GM12878 (cell line): Measurements from ENCODE around the gene TUSC7. TPM values are rescaled to one million over a fixed set of nuclear protein-coding genes. Genes with fewer than 3 reads are reported as not detected.

ENCODE experiments used
- ATAC-seq: fragments of 200-7000 bp; cut with Tn5 transposase; 3 replicates; pipeline ENCODE4 v1.9.1; 2020; ENCODE audit warnings: mild to moderate bottlenecking, moderate library complexity
- BruUV-seq: library from RNA; stranded (reverse); fragments of 400-500 nt; replicated peaks from 2 replicates; lab custom pipeline; 2021; lab: Mats Ljungman, UMichigan
- CTCF ChIA-PET: fragments of 300-600 bp; sonication (Branson Sonifier 250); formaldehyde crosslinking; extraction: SDS; loops from one replicate; lab custom pipeline; 2021; ENCODE audit warnings: inconsistent platforms; lab: Yijun Ruan, JAX
- POLR2A ChIA-PET: fragments of 350-600 bp; formaldehyde crosslinking; extraction: SDS; loops from one replicate; lab custom pipeline; 2021; ENCODE audit warnings: inconsistent platforms; lab: Charles Lee
- RAD21 ChIA-PET: fragments of 300-600 bp; sonication (Branson Sonifier 250); formaldehyde crosslinking; loops from one replicate; lab custom pipeline; 2023; ENCODE audit warnings: antibody characterized with exemption; ENCODE audit not compliant: unreplicated experiment; lab: Charles Lee
- SMC1A ChIA-PET: fragments of 300-600 bp; sonication (Branson Sonifier 250); formaldehyde crosslinking; loops from one replicate; lab custom pipeline; 2023; ENCODE audit not compliant: unreplicated experiment, uncharacterized antibody; lab: Charles Lee
- DNase-seq: peaks from one replicate; pipeline ENCODE4 v3.0.0-alpha.2; 2011; ENCODE audit warnings: low read depth, low spot score
- FAIRE-seq: peaks from 3 replicates; lab custom pipeline; 2011; peaks lifted over from hg19 to GRCh38; lab: Jason Lieb, UNC
- H2AFZ ChIP-seq: 2 replicates; pipeline ENCODE4 v1.6.0; 2011; ENCODE audit warnings: low read depth, low read length, control low read depth; ENCODE audit not compliant: control insufficient read depth
- H3K27ac ChIP-seq: 2 replicates; pipeline ENCODE4 v1.5.1; 2011; ENCODE audit warnings: control low read depth; ENCODE audit not compliant: control insufficient read depth, insufficient read depth
- H3K27me3 ChIP-seq, 2 experiments: replicated peaks in 1 of 2; 2 replicates each; pipeline versions ENCODE4 v1.6.0 to v1.6.1; 2011; ENCODE audit warnings: low read length in 1 of 2; ENCODE audit not compliant: control insufficient read depth in 2 of 2, insufficient read depth in 2 of 2
- H3K36me3 ChIP-seq, 2 experiments: 2 replicates each; pipeline ENCODE4 v1.5.1; 2011; ENCODE audit warnings: low read length in 1 of 2; ENCODE audit not compliant: control insufficient read depth in 2 of 2, insufficient read depth in 2 of 2
- H3K4me1 ChIP-seq: 2 replicates; pipeline ENCODE4 v1.6.1; 2011; ENCODE audit warnings: mild to moderate bottlenecking, low read length, moderate library complexity, mixed read lengths; ENCODE audit not compliant: control insufficient read depth, insufficient read depth
- H3K4me2 ChIP-seq: 2 replicates; pipeline ENCODE4 v1.6.0; 2011; ENCODE audit warnings: control low read depth; ENCODE audit not compliant: control insufficient read depth, insufficient read depth
- H3K4me3 ChIP-seq: fragments of 200-600 bp; sonication (generic); 2 replicates; pipeline ENCODE4 v1.5.1; 2016
- H3K79me2 ChIP-seq: 2 replicates; pipeline ENCODE4 v1.6.0; 2011; ENCODE audit warnings: low read length; ENCODE audit not compliant: control insufficient read depth, insufficient read depth
- H3K9ac ChIP-seq: 2 replicates; pipeline ENCODE4 v1.8.0; 2011; ENCODE audit warnings: low read length, control low read depth, mixed read lengths; ENCODE audit not compliant: control insufficient read depth, insufficient read depth
- H3K9me3 ChIP-seq: replicated peaks from 3 replicates; pipeline ENCODE4 v1.5.1; 2011; ENCODE audit warnings: mild to moderate bottlenecking, low read length; ENCODE audit not compliant: control insufficient read depth, insufficient read depth
- H4K20me1 ChIP-seq: 2 replicates; pipeline ENCODE4 v1.6.0; 2011; ENCODE audit not compliant: control insufficient read depth, insufficient read depth
- HDGF ChIP-seq: fragments of 450-650 bp; IDR thresholded peaks from 2 replicates; pipeline ENCODE4 v1.6.1; 2016; ENCODE audit warnings: antibody characterized with exemption
- JUNB ChIP-seq: IDR thresholded peaks from 2 replicates; pipeline ENCODE4 v1.6.1; 2016; ENCODE audit warnings: antibody characterized with exemption, mild to moderate bottlenecking
- MEF2A ChIP-seq: IDR thresholded peaks from 2 replicates; pipeline ENCODE4 v1.6.1; 2011; ENCODE audit warnings: low read depth, mild to moderate bottlenecking, low read length, moderate library complexity; ENCODE audit not compliant: insufficient read depth
- MTA2 ChIP-seq: fragments of 450-650 bp; IDR thresholded peaks from 2 replicates; pipeline ENCODE4 v1.6.1; 2016; ENCODE audit warnings: low read depth, mild to moderate bottlenecking, moderate library complexity
- POLR2AphosphoS5 ChIP-seq: IDR thresholded peaks from 2 replicates; pipeline ENCODE4 v1.6.1; 2011; ENCODE audit warnings: mild to moderate bottlenecking, low read length, inconsistent platforms
- RELA ChIP-seq: fragments of 450-650 bp; IDR thresholded peaks from 2 replicates; pipeline ENCODE4 v1.8.0; 2014; ENCODE audit warnings: borderline replicate concordance; ENCODE audit not compliant: partially characterized antibody
- RUNX3 ChIP-seq: IDR thresholded peaks from 2 replicates; pipeline ENCODE4 v1.6.1; 2012; ENCODE audit warnings: low read length, inconsistent platforms
- SMC3 ChIP-seq: IDR thresholded peaks from 2 replicates; pipeline ENCODE4 v1.6.1; 2011; ENCODE audit warnings: low read length, improper control_type of control experiment, borderline replicate concordance
- WGBS: methylation state at CpG from one replicate; pipeline ENCODE4 v1.1.6; 2016; ENCODE audit warnings: low lambda C conversion rate; ENCODE audit not compliant: insufficient replicate concordance, insufficient coverage; ENCODE audit errors: missing lambda C conversion rate; 5-methylcytosine and 5-hydroxymethylcytosine counted together
- in situ Hi-C: fragments of 300-500 bp; cut with MboI; formaldehyde crosslinking; loops from 9 replicates; pipeline ENCODE4 v1.14.3; 2018; ENCODE audit warnings: mixed read lengths
- intact Hi-C: fragments of 100-400 bp; cut with micrococcal nuclease; formaldehyde crosslinking; loops from one replicate; pipeline ENCODE4 v1.14.2; 2022; ENCODE audit not compliant: unreplicated experiment
- polyA plus RNA-seq, 11 experiments: library from polyadenylated mRNA; depleted of rRNA in 4 of 11; unstranded in 6 of 11; stranded (reverse) in 5 of 11; fragments of >200 nt; fragmentation: Nextera tagmentation in 4 of 11; fragmentation: Illumina TruSeq in 1 of 11; extraction: Ambion mirVana in 4 of 11; extraction: Trizol in 1 of 11; gene quantifications; 1 replicate in 1 of 11; 2 replicates in 10 of 11; pipeline versions ENCODE4 v1.2.1 to v1.2.3, GENCODE V29; 2011 to 2016; ENCODE audit warnings: inconsistent platforms in 2 of 11, missing spikeins in 2 of 11, low read depth in 1 of 11
- total RNA-seq, 4 experiments: library from RNA; depleted of rRNA in 3 of 4; stranded (reverse); fragments of >200 nt in 3 of 4; fragmentation: Illumina TruSeq in 1 of 4; extraction: Trizol in 1 of 4; gene quantifications; 2 replicates each; pipeline versions ENCODE4 v1.2.1 to v1.2.3, GENCODE V29; 2013 to 2021
- TF ChIP-seq, protein P1 (sequence below): IDR thresholded peaks from 2 replicates; pipeline ENCODE4 v1.6.1; 2011; ENCODE audit warnings: borderline replicate concordance, low read depth, mild to moderate bottlenecking, moderate library complexity, low read length; ENCODE audit not compliant: insufficient read depth, poor library complexity, severe bottlenecking
- TF ChIP-seq, protein P2 (sequence below): IDR thresholded peaks from 2 replicates; pipeline ENCODE4 v1.6.1; 2012; ENCODE audit warnings: low read depth, low read length, improper control_type of control experiment
- TF ChIP-seq, protein P3 (sequence below): fragments of 450-650 bp; IDR thresholded peaks from 2 replicates; pipeline ENCODE4 v1.6.1; 2016; ENCODE audit warnings: mild to moderate bottlenecking, moderate library complexity, borderline replicate concordance
- TF ChIP-seq, protein P4 (sequence below), 3 experiments: IDR thresholded peaks in 2 of 3; conservative IDR thresholded peaks in 1 of 3; 2 replicates each; pipeline ENCODE4 v1.5.1; 2011; ENCODE audit warnings: low read depth in 3 of 3, low read length in 3 of 3, mild to moderate bottlenecking in 3 of 3, control low read depth in 2 of 3, moderate library complexity in 2 of 3, inconsistent platforms in 1 of 3, mixed read lengths in 1 of 3; ENCODE audit not compliant: control insufficient read depth in 2 of 3, insufficient read depth in 1 of 3; ENCODE audit errors: extremely low read depth in 1 of 3

Gene TUSC7
- total and polyA plus RNA-seq, 10 of the 15 experiments (the other 5 are each of a cell fraction or from before 2014, with no cell fraction given): not detected

DNA sequence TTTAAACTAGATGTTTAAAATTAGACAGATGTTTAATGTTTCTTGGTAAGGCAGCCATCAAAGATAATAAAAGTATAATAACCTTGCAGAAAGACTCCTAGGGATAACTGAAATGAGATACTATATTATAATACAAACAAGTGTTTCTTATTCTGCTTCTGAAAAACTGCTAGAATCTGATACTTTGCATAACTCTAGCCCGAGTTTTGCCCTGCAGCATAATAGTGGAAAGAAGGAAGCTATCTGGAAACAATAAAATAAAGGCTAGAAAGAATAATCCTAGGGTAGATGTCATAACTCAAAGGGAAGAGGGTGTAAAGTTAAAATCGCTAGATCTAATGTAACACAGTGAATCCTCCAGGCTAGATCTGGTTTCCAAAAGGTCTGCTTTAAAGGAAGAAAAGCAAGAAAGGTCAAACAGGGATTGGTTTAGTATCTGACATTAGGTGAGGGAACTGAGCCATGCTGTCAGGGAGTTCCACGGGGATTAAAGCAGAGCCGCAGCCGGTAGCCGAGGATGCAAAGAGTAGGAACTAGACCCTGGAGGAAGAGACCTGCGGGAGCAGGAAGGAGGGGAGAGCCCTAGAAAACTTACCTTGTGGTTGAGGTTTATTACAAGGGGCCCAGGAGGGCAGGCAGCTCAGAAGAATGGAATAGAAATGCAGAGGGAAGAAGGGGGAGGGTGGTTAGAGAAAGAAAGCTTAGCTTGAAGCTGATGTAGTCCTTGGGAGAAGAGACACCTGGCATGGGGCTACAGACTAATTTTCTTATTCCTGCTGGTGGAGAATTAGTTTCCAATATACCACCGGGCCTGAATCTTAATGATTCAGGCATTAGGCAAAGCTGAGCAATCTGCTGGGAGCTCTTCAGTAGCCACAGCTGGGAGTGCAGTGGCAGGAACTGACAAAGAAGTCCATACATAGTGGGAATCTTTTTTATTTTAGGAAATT lies 46.1 kb upstream of the TUSC7 start:
- Histone ChIP-seq H3K4me1 (no peaks in the 10 kb centered on the region), H4K20me1 (no peaks in the 10 kb centered on the region), H3K36me3 (no peaks in the 10 kb centered on the region), H3K27ac (no peak overlapping the region), H3K79me2 (no peaks in the 10 kb centered on the region), H2AFZ (no peak overlapping the region), H3K4me3 (no peak overlapping the region), H3K4me2 (no peak overlapping the region), H3K9me3 (no peaks in the 10 kb centered on the region), H3K27me3 (no peaks in the 10 kb centered on the region), H3K9ac (no peak overlapping the region)
- in situ Hi-C loops (no loop called here), intact Hi-C loops (no loop called here)
- WGBS: 11% methylated on average over 8 of the region's 8 CpGs
- POLR2A ChIA-PET: no interaction called here
- SMC1A ChIA-PET: no interaction called here
- BruUV-seq: no TSS peak
- ATAC-seq (no peak), DNase-seq (no peak), FAIRE-seq (no peak)
- CTCF ChIA-PET: interaction anchor here (0.6 kb wide), 1 partner anchor 49 kb away, joined by 3 read pairs; no protein-coding TSS in a partner anchor
- RAD21 ChIA-PET: no interaction called here
- TF ChIP-seq SMC3 (no peak), RELA (no peak), MEF2A (no peak), HDGF (no peak), JUNB (no peak), MTA2 (no peak), RUNX3 (no peak), POLR2AphosphoS5 (no peak)
- TF ChIP-seq, protein P1, sequence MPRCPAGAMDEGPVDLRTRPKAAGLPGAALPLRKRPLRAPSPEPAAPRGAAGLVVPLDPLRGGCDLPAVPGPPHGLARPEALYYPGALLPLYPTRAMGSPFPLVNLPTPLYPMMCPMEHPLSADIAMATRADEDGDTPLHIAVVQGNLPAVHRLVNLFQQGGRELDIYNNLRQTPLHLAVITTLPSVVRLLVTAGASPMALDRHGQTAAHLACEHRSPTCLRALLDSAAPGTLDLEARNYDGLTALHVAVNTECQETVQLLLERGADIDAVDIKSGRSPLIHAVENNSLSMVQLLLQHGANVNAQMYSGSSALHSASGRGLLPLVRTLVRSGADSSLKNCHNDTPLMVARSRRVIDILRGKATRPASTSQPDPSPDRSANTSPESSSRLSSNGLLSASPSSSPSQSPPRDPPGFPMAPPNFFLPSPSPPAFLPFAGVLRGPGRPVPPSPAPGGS: no peak
- TF ChIP-seq, protein P2, sequence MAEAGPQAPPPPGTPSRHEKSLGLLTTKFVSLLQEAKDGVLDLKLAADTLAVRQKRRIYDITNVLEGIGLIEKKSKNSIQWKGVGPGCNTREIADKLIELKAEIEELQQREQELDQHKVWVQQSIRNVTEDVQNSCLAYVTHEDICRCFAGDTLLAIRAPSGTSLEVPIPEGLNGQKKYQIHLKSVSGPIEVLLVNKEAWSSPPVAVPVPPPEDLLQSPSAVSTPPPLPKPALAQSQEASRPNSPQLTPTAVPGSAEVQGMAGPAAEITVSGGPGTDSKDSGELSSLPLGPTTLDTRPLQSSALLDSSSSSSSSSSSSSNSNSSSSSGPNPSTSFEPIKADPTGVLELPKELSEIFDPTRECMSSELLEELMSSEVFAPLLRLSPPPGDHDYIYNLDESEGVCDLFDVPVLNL: no peak
- TF ChIP-seq, protein P3, sequence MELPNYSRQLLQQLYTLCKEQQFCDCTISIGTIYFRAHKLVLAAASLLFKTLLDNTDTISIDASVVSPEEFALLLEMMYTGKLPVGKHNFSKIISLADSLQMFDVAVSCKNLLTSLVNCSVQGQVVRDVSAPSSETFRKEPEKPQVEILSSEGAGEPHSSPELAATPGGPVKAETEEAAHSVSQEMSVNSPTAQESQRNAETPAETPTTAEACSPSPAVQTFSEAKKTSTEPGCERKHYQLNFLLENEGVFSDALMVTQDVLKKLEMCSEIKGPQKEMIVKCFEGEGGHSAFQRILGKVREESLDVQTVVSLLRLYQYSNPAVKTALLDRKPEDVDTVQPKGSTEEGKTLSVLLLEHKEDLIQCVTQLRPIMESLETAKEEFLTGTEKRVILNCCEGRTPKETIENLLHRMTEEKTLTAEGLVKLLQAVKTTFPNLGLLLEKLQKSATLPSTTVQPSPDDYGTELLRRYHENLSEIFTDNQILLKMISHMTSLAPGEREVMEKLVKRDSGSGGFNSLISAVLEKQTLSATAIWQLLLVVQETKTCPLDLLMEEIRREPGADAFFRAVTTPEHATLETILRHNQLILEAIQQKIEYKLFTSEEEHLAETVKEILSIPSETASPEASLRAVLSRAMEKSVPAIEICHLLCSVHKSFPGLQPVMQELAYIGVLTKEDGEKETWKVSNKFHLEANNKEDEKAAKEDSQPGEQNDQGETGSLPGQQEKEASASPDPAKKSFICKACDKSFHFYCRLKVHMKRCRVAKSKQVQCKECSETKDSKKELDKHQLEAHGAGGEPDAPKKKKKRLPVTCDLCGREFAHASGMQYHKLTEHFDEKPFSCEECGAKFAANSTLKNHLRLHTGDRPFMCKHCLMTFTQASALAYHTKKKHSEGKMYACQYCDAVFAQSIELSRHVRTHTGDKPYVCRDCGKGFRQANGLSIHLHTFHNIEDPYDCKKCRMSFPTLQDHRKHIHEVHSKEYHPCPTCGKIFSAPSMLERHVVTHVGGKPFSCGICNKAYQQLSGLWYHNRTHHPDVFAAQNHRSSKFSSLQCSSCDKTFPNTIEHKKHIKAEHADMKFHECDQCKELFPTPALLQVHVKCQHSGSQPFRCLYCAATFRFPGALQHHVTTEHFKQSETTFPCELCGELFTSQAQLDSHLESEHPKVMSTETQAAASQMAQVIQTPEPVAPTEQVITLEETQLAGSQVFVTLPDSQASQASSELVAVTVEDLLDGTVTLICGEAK: no peak
- TF ChIP-seq, protein P4, sequence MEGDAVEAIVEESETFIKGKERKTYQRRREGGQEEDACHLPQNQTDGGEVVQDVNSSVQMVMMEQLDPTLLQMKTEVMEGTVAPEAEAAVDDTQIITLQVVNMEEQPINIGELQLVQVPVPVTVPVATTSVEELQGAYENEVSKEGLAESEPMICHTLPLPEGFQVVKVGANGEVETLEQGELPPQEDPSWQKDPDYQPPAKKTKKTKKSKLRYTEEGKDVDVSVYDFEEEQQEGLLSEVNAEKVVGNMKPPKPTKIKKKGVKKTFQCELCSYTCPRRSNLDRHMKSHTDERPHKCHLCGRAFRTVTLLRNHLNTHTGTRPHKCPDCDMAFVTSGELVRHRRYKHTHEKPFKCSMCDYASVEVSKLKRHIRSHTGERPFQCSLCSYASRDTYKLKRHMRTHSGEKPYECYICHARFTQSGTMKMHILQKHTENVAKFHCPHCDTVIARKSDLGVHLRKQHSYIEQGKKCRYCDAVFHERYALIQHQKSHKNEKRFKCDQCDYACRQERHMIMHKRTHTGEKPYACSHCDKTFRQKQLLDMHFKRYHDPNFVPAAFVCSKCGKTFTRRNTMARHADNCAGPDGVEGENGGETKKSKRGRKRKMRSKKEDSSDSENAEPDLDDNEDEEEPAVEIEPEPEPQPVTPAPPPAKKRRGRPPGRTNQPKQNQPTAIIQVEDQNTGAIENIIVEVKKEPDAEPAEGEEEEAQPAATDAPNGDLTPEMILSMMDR (IDR thresholded peaks at IDR 0.05 in 2 of 3, conservative IDR thresholded peaks at IDR 0.05 in 1 of 3; ENCODE audit: control insufficient read depth in 2 of 3, extremely low read depth in 1 of 3, insufficient read depth in 1 of 3, low read depth in 3 of 3, low read length in 3 of 3): no peak
